ENCODE data around the gene TCF12.

- TF ChIP-seq CTCF (IDR thresholded peaks at IDR 0.05) (no peak), POLR2A (IDR thresholded peaks at IDR 0.05) (no peak)
Measured at GRCh38 chr15:56991017-56991416, 72.6 kb downstream of the TCF12 start.
